HS-5 (cell line): ENCODE results near the gene PDE9A.
"Not testable (repeated sequence)": the region's sequence is repeated elsewhere in the genome, so short reads cannot be mapped to it uniquely, and the experiment has no call there.

Experiments used
- DNase-seq: peaks from one replicate; pipeline ENCODE4 v3.0.0-alpha.2; 2012; ENCODE audit warnings: low read depth

Gene PDE9A

GRCh38 chr21:42624936-42625335, 28.5 kb upstream of the PDE9A start:
- no peak for DNase-seq

GRCh38 chr21:42626171-42626570, 27.2 kb upstream of the PDE9A start:
- no peak for DNase-seq

GRCh38 chr21:42627527-42628289, 25.7 kb upstream of the PDE9A start:
- no peak for DNase-seq

GRCh38 chr21:42628466-42629061, 24.9 kb upstream of the PDE9A start:
- not testable (repeated sequence) for DNase-seq

GRCh38 chr21:42629933-42630589, 23.4 kb upstream of the PDE9A start:
- no peak for DNase-seq

- no peak for DNase-seq
These were observed 22.8 kb upstream of the PDE9A start for GRCh38 chr21:42630626-42631025.

GRCh38 chr21:42631142-42631541, 22.3 kb upstream of the PDE9A start:
- no peak for DNase-seq

GRCh38 chr21:42632336-42632751, 21.1 kb upstream of the PDE9A start:
- no peak for DNase-seq

GRCh38 chr21:42632771-42633690, 20.4 kb upstream of the PDE9A start:
- no peak for DNase-seq

GRCh38 chr21:42633858-42634257, 19.6 kb upstream of the PDE9A start:
- DNase-seq, result no peak

- no peak for DNase-seq
These were observed 17.4 kb upstream of the PDE9A start for GRCh38 chr21:42635848-42636519.

- peak; percentile 61 for DNase-seq
These were observed 16.7 kb upstream of the PDE9A start for GRCh38 chr21:42636520-42637266.

- no peak for DNase-seq
These were observed 16.0 kb upstream of the PDE9A start for GRCh38 chr21:42637267-42638041.

GRCh38 chr21:42638266-42638863, 15.1 kb upstream of the PDE9A start:
- DNase-seq, result no peak

- DNase-seq, result no peak
These were observed 13.7 kb upstream of the PDE9A start for GRCh38 chr21:42639646-42640152.

GRCh38 chr21:42640486-42640885, 12.9 kb upstream of the PDE9A start:
- DNase-seq, result no peak

GRCh38 chr21:42641311-42642218, 11.9 kb upstream of the PDE9A start:
- DNase-seq, result no peak

- DNase-seq, result no peak
These were observed 11.1 kb upstream of the PDE9A start for GRCh38 chr21:42642219-42642745.
